AG04449 (cell line): ENCODE measurements around the gene MDC1.

Source experiments
- CTCF ChIA-PET: fragments of 350-600 bp; formaldehyde crosslinking; extraction: SDS; loops from one replicate; lab custom pipeline; 2021; ENCODE audit warnings: antibody characterized with exemption; lab: Yijun Ruan, JAX
- POLR2A ChIA-PET: fragments of 400-600, 350-600 bp; formaldehyde crosslinking; extraction: SDS; loops from one replicate; lab custom pipeline; 2020; ENCODE audit warnings: antibody characterized with exemption, inconsistent platforms; lab: Yijun Ruan, JAX
- DNase-seq: peaks from one replicate; pipeline ENCODE4 v3.0.0-alpha.2; 2010; ENCODE audit warnings: low read depth, low spot score
- H3K4me3 ChIP-seq: 2 replicates; pipeline ENCODE4 v1.5.1; 2011; ENCODE audit warnings: low read depth, mild to moderate bottlenecking, control low read depth, low read length
- CTCF ChIP-seq: IDR thresholded peaks from one replicate; pipeline ENCODE4 v1.5.1; 2011; ENCODE audit warnings: mild to moderate bottlenecking, moderate library complexity, low read length, control low read depth, inconsistent platforms; ENCODE audit not compliant: insufficient read depth; ENCODE audit errors: missing control alignments

MDC1 gene

DNA sequence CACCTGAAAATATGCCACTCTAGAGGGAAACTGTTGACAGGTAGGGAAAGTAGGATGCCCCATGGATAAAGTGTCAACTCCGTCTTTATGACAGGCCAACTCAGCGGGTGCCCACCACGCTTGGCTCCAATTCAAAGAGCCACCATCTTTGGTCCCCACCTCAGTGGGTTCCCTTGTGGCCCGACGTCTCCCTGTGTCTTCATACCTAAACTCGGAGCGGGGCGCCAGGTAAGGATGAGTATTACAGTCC is 277 bp downstream of the MDC1 start:
- peak overlapping the region; percentile 71 for H3K4me3 ChIP-seq
- no peak for DNase-seq
- no peak for TF ChIP-seq CTCF
- ChIA-PET CTCF (interaction anchor here (1.0 to 18.8 kb wide), 4 partner anchors 25 to 162 kb away, joined by 4 to 504 read pairs (median 6); partner anchors contain the start of gene DHX16), POLR2A (interaction anchor here (0.6 to 1.5 kb wide), 16 partner anchors 10 to 370 kb away, joined by 3 to 10 read pairs (median 4); partner anchors contain the start of genes IER3, MRPS18B and PPP1R10)

DNA sequence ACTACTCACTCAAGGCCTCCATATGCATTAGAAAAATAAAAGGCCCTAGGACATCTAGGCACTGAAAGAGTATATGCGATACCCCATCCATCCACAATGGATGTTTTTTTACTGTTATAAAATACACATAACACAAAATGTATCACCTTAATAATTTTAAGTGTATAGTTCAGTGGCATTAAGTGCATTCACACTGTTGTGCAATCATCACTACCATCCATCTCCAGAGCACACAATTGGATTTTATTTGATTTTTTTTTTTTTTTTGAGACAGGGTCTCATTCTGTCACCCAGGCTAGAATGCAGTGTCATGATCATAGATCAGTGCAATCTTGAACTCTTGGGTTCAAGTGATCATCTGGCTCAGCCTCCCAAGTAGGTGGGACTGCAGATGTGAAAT is 2.8 kb downstream of the MDC1 start:
- DNase-seq: no peak
- ChIA-PET POLR2A (no interaction called here), CTCF (no interaction called here)
- no peak for TF ChIP-seq CTCF
- no peak overlapping the region for H3K4me3 ChIP-seq

DNA sequence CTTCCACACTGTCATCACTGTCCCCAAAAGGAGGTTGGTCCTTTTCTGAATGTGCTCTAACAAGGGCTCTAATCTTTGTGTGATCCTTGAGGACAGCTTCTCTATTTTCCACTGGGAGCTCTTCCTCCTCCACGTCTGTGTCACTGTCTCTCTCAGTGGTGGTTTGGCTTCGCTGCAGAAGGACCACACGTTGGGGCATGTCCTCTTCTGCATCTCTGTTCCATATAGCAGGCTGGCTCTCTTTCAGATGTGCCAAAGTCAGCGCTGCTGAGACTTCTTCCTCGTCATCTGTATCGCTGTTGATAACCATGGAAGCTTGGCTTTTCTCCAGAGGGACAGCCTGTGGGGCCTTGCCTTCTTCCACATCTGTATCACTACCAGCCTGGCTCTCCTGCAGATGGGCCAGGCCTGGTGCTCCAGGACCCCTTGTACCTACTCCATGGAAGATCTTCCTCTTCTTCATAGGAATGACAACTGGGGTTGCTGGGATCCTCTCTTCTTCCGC is 4.6 kb downstream of the MDC1 start:
- no peak for TF ChIP-seq CTCF
- ChIA-PET CTCF (interaction anchor here (1.0 to 1.6 kb wide), 2 partner anchors 28 to 34 kb away, joined by 3 to 5 read pairs; no protein-coding TSS in a partner anchor), POLR2A (no interaction called here)
- no peak for DNase-seq
- no peak overlapping the region for H3K4me3 ChIP-seq

DNA sequence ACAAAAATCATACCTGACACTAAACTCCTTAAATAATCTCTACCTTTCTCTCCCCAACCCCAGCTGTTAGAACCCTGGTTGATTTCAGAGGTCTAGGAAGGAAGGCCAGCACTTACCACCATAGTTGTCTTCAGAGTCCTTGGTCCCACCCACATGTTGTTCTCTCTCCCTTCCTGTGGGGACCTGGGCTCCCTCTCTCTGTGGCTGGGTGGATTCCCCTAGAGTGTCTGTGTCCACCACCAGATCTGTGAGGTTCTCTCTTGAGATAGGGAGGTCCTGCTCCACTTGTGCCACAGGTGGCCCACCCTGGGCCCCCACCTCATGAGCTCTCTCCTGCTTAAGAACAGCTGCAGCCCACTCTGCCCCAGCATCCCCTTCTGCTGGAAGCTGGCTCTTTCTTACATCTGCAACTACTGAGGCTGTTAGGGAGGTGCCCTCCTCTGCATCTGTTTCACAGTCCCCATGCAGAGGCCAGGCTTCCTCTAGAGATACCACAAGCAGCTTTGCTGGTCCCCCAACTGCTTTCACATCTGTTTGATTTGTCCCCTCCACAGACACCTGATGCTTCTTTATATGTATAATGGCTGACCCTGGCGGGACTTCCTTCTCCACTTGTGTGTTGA is 5.2 kb downstream of the MDC1 start:
- ChIA-PET POLR2A (interaction anchor here (0.8 kb wide), 1 partner anchor 21 kb away, joined by 3 read pairs; the partner anchor contains the start of gene NRM), CTCF (interaction anchor here (1.2 to 1.9 kb wide), 4 partner anchors 11 to 375 kb away, joined by 3 to 6 read pairs (median 4); no protein-coding TSS in a partner anchor)
- DNase-seq: no peak
- no peak overlapping the region for H3K4me3 ChIP-seq
- TF ChIP-seq CTCF: no peak

GRCh38 chr6:30709101-30709868 is 7.8 kb downstream of the MDC1 start:
- no peak for DNase-seq
- no peak overlapping the region for H3K4me3 ChIP-seq
- no peak for TF ChIP-seq CTCF
- POLR2A ChIA-PET: no interaction called here
- CTCF ChIA-PET: interaction anchor here (0.7 to 1.6 kb wide), 2 partner anchors 11 to 31 kb away, joined by 3 to 5 read pairs; no protein-coding TSS in a partner anchor
